HG03060 (cell line): ENCODE results near the gene AKAP17A.

Source experiments
- ATAC-seq: cut with Tn5 transposase; IDR thresholded peaks from one replicate; pipeline ENCODE4 v1.9.1; 2021; ENCODE audit warnings: low read depth, moderate number of reproducible peaks; ENCODE audit not compliant: unreplicated experiment

The AKAP17A gene

GRCh38 chrX:1581132-1581531, 10.3 kb upstream of the AKAP17A start:
- no peak for ATAC-seq

GRCh38 chrX:1582686-1583437, 8.5 kb upstream of the AKAP17A start:
- ATAC-seq: peak; percentile 49

- ATAC-seq: no peak
Observed at GRCh38 chrX:1584237-1585011, 7.0 kb upstream of the AKAP17A start.

GRCh38 chrX:1587161-1587560, 4.2 kb upstream of the AKAP17A start:
- no peak for ATAC-seq

GRCh38 chrX:1589356-1590130, 1.9 kb upstream of the AKAP17A start:
- ATAC-seq: no peak

GRCh38 chrX:1591863-1592469, 562 bp downstream of the AKAP17A start:
- no peak for ATAC-seq

GRCh38 chrX:1592470-1593142, 1.2 kb downstream of the AKAP17A start:
- peak; percentile 34 for ATAC-seq

GRCh38 chrX:1593286-1594271, 2.2 kb downstream of the AKAP17A start:
- ATAC-seq: no peak

GRCh38 chrX:1595711-1596060, 4.3 kb downstream of the AKAP17A start:
- no peak for ATAC-seq

- ATAC-seq: no peak
Observed at GRCh38 chrX:1596676-1597344, 5.4 kb downstream of the AKAP17A start.

GRCh38 chrX:1597345-1598020, 6.1 kb downstream of the AKAP17A start:
- ATAC-seq: no peak

GRCh38 chrX:1598021-1598875, 6.8 kb downstream of the AKAP17A start:
- no peak for ATAC-seq

GRCh38 chrX:1598876-1599790, 7.7 kb downstream of the AKAP17A start:
- ATAC-seq: no peak

- no peak for ATAC-seq
Observed at GRCh38 chrX:1599791-1600405, 8.5 kb downstream of the AKAP17A start.

- no peak for ATAC-seq
Observed at GRCh38 chrX:1600406-1601050, 9.1 kb downstream of the AKAP17A start.
